Hippocampal formation (tissue), 2 donors: ENCODE data around the gene HNRNPUL1.
"Not testable (repeated sequence)": the region's sequence is repeated elsewhere in the genome, so short reads cannot be mapped to it uniquely, and the experiment has no call there.

Source experiments
- DNase-seq, 2 donors: peaks; one replicate each; lab custom pipeline; 2025; lab: John Stamatoyannopoulos, UW

The HNRNPUL1 gene

GRCh38 chr19:41263850-41264580, at the start of gene HNRNPUL1:
Gene HNRNPUL1 (plus strand): TSS chr19:41264372. CDS start chr19:41264504, 132 bp downstream.
- DNase-seq = peak; percentile 100

GRCh38 chr19:41217741-41218140, 46.4 kb upstream of the HNRNPUL1 start:
- DNase-seq = no peak

DNA sequence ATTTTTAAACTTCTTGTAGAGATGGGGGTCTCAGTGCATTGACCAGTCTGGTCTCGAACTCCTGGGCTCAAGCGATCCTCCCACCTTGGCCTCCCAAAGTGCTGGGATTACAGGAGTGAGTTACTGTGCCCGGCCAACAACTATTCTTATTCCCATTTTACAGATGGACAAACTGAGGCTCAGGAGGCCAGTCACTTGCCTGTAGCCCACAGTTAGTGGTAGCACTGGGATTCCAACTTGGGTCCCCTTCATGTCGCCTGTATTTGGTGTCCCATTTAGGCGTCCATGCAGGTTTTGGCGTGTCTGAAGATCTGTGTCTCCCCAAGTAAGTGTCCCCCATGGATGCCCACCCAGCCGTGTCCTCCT, 45.9 kb upstream of the HNRNPUL1 start:
- no peak for DNase-seq

DNA sequence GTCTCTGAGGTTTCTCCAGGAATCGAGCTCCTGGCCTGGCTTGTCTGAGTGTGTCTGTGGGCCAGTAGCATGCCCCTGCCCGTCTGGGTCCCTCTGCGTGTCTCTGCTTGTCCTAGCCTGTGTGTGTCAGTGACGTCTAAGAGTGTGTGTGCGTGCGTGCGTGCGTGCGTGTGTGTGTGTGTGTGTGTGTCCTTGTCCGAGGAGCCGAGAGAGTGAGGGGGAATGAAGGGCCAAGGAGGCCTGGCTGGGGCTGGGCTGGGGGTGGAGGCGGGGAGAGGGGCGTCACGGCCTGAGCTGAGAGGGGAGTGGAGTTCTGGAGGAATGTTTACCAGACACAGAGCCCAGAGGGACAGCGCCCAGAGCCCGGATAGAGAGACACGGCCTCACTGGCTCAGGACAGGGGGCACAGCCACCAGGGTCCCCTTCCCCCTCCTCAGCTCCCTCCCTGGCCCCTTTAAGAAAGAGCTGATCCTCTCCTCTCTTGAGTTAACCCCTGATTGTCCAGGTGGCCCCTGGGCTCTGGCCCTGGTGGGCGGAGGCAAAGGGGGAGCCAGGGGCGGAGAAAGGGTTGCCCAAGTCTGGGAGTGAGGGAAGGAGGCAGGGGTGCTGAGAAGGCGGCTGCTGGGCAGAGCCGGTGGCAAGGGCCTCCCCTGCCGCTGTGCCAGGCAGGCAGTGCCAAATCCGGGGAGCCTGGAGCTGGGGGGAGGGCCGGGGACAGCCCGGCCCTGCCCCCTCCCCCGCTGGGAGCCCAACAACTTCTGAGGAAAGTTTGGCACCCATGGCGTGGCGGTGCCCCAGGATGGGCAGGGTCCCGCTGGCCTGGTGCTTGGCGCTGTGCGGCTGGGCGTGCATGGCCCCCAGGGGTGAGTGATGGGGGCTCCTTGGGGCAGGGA, 45.3 kb upstream of the HNRNPUL1 start, which contains the start of gene AXL:
AXL (plus strand) TSS at position 609 of the 893 bp plus-strand sequence; CDS start at position 779, 170 bp downstream.
- peak; percentile 49 to 77 for DNase-seq

GRCh38 chr19:41219924-41220567, 44.1 kb upstream of the HNRNPUL1 start:
- DNase-seq = no peak

DNA sequence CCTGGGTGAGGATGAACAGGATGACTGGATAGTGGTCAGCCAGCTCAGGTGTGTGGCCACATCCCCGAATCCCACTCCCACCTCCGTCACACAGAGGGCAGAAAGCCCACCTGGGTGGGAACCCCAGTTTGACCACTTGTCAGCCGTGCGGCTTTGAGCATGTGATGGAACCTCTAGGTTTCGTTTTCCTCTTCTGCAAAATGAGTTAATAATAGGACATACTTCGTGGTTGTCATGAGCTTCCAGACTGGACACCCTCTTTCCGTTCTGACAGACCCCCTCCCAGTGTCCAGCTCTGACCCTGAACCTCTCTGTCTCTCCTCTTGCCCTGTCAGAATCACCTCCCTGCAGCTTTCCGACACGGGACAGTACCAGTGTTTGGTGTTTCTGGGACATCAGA, 43.4 kb upstream of the HNRNPUL1 start:
- DNase-seq = no peak

GRCh38 chr19:41221514-41222205, 42.5 kb upstream of the HNRNPUL1 start:
- DNase-seq = no peak

- DNase-seq = no peak
Measured at GRCh38 chr19:41222240-41222639, 41.9 kb upstream of the HNRNPUL1 start.

- no peak for DNase-seq
Measured at GRCh38 chr19:41223431-41224234, 40.5 kb upstream of the HNRNPUL1 start.

DNA sequence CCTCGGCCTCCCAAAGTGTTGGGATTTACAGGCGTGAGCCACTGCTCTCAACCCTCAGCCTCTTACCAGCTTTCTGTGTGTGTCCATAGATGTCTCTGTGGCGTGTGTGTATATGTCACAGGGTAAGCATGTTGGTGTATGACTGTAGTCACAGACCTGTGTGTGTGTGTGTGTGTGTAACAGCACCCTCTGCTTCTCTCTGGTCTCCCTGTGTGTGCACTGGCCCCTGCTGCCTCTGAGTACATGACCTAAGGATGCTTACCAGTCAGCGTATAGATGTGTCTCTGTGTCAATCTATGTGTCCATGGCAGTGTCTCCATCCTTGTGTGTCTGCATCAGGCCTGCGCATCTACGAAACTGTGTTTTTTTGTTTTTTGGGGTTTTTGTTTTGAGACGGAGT, 39.5 kb upstream of the HNRNPUL1 start:
- DNase-seq = no peak

- no peak for DNase-seq
Measured at GRCh38 chr19:41225238-41226052, 38.7 kb upstream of the HNRNPUL1 start.

- peak in 1 of 2 donors; percentile 23 for DNase-seq
Measured at GRCh38 chr19:41226053-41226873, 37.9 kb upstream of the HNRNPUL1 start.

DNA sequence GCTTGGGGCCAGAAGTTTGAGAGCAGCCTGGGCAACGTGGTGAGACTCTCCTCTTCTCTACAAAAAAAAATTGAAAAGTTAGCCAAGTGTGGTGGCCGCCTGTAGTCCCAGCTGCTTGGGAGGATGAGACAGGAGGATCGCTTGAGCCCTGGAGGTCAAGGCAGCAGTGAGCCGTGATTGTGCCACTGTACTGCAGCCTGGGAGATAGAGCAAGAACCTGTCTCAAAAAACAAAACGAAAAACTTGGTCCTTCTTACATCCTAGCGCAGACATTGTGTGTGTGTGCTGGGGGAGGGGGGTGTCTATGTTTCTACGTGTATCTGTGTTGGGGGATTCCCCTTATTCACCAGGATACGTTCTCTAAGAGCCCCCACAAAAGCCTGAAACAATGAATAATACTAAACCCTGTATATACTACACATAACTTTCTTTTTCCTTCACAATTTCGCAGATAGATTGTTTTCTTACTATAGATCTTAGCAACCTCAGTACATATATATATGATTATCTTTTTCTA, 37.2 kb upstream of the HNRNPUL1 start:
- DNase-seq = no peak

DNA sequence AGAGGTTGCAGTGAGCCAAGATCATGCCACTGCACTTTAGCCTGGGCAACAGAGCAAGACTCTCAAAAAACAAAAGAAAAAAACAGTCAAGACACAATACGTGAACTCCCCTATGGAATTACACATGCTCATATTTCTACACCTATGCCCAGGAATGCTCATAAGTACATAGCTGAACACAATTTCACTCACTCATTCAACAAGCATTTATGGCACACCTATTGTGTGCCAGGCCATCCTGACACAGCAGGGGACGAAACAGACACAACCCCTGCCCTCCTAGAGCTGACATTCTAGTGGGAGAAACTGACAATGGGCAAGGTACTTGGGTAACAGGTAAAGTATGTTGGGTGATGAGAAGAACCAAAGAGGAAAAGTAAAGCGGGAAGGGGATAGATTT, 35.7 kb upstream of the HNRNPUL1 start:
- DNase-seq = no peak

DNA sequence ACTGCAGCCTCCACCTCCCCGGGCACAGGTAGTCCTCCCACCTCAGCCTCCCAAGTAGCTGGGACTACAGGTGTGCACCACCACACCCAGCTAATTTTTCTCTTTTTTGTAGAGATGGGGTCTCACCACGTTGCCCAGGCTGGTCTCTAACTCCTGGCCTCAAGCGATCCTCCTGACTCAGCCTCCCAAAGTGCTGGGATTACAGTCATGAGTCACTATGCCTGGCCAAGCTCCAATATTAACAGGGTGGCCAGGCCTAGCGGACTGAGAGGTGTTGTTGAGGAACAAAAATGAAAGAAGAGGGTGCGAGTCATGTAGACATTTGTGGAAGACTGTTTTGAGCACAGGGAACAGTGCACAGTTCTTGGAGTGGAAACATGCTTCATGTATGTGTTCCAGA, 34.8 kb upstream of the HNRNPUL1 start:
- not testable (repeated sequence) for DNase-seq

DNA sequence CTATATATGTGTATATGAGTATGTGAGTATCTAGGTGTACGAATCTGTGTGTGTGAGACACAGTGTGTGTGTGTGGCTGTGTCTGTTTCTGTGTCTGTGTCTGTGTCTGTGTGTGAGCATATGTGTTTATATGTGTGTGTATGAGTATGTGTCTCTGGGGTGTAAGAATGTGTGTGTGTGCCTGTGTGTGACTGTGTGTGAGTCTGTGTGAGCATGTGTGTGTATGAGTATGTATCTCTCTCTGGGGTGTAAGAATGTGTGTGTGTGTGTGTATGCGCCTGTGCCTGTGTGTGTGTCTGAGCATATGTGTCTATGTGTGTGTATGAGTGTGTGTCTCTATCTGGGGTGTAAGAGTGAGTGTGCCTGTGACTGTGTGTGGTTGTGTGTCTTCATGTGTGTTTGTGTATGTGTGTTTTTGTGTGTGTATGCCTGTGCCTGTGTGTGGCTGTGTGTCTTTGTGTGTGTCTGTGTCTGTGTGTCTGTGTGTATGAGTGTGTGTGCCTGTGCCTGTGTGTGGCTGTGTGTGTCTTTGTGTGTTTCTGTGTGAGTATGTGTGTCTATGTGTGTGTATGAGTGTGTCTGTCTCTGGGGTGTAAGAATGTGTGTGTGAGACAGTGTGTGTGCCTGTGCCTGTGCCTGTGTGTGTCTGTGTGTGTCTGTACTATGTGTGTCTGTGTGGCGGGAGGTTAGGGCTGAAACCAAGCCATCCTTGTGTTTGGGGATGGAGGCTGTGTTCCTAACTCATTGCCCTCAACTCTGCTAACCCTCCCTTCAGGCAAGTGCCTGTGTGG, 33.9 kb upstream of the HNRNPUL1 start:
- no peak for DNase-seq

DNA sequence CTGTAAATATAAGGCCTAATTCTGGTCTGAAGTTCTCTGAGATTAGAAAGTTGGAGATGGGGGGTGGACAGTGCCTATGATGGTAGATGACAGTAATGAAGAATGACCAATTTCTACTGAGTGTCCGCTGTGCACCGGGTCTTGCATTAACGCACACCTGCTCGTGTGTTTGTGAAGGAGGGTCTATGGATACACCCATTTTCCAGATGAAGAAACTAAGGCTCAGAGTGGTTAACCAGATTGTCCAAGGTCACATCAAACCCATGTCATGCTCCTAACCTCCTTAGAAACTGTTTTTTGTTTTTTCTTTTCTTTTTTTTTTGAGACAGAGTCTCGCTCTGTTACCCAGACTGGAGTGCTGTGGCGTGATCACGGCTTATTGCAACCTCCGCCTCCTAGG, 31.5 kb upstream of the HNRNPUL1 start:
- DNase-seq = no peak

GRCh38 chr19:41233748-41234240, 30.4 kb upstream of the HNRNPUL1 start:
- DNase-seq = peak; percentile 17 to 21
